Right cardiac atrium (tissue), 5 donors: ENCODE measurements around the gene ZNF791. TPM values are rescaled to one million over a fixed set of nuclear protein-coding genes. Genes with fewer than 3 reads are reported as not detected.
"Not testable (repeated sequence)": the region's sequence is repeated elsewhere in the genome, so short reads cannot be mapped to it uniquely, and the experiment has no call there.

Experiments used
- ATAC-seq, 2 donors: fragments of 200-7000 bp; cut with Tn5 transposase; one replicate each; pipeline versions ENCODE4 v1.8.0 to v1.9.1; 2020; ENCODE audit warnings: moderate library complexity in 2 of 2, mild to moderate bottlenecking in 1 of 2
- DNase-seq, 3 donors: peaks; one replicate each; pipeline ENCODE4 v3.0.0-alpha.2; 2020
- H3K27ac ChIP-seq: one replicate; pipeline ENCODE4 v1.5.1; 2013; ENCODE audit warnings: mild to moderate bottlenecking, low read length, control low read depth, moderate library complexity
- H3K27me3 ChIP-seq: one replicate; pipeline ENCODE4 v1.6.1; 2013; ENCODE audit not compliant: control insufficient read depth, insufficient read depth
- H3K4me1 ChIP-seq: one replicate; pipeline ENCODE4 v1.6.1; 2013; ENCODE audit warnings: low read length; ENCODE audit not compliant: control insufficient read depth, insufficient read depth
- H3K4me3 ChIP-seq: one replicate; pipeline ENCODE4 v1.5.1; 2013; ENCODE audit warnings: low read length, control low read depth
- H3K9me3 ChIP-seq: one replicate; pipeline ENCODE4 v1.6.1; 2013; ENCODE audit warnings: low read length; ENCODE audit not compliant: control insufficient read depth
- WGBS: extraction: QIAGEN DNeasy Blood & Tissue Kit; methylation state at CpG from one replicate; pipeline ENCODE4 v1.1.7; 2013; 5-methylcytosine and 5-hydroxymethylcytosine counted together
- intact Hi-C, 4 donors: fragments of 100-400 bp; cut with DNase I; formaldehyde crosslinking; loops; one replicate each; pipeline versions ENCODE4 v1.11.0 to v1.14.0; 2022 to 2023
- long read RNA-seq, 4 donors: library from polyadenylated mRNA; unstranded; transcript quantifications; one replicate each; pipeline ENCODE4 v2.0.0, GENCODE V29; 2020 to 2021
- polyA plus RNA-seq: library from polyadenylated mRNA; stranded (reverse); fragments of 200-250 nt; gene quantifications from one replicate; pipeline ENCODE4 v1.2.3, GENCODE V29; 2013
- total RNA-seq, 4 donors: library from RNA; stranded (reverse); fragmentation: NEBNext Ultra II Directional; extraction: Animal tissue kit (Norgen Biotek cat#: 25700); gene quantifications; one replicate each; pipeline ENCODE4 v1.2.1, GENCODE V29; 2021
- donor health status: healthy with polysubstance abuse.
- donor health status: DM: no; HTN: yes; CAD: no.
- donor health status: DM: no; HTN: no; CAD: no.
- donor health status: DM: no; HTN: yes; CAD: no; lungs with severe emphysema.
- donor health status: DM: yes; HTN: yes; CAD: no.

Gene ZNF791
- total RNA-seq (10 to 100 TPM; 19.8 to 26.7 (median 20.9) TPM), polyA plus RNA-seq (6.8 TPM)
- long read RNA-seq, donor 1, full-length matches to known transcripts = 13 of 21 reads
- long read RNA-seq, donor 1, partial matches to known transcripts = 1 of 21 reads
- long read RNA-seq, donor 1, other reads (novel, unspliced or antisense) = 7 of 21 reads
- long read RNA-seq, donor 2, full-length matches to known transcripts = 4 of 5 reads
- long read RNA-seq, donor 2, partial matches to known transcripts = 0 of 5 reads
- long read RNA-seq, donor 2, other reads (novel, unspliced or antisense) = 1 of 5 reads
- long read RNA-seq, donor 3, full-length matches to known transcripts = 48 of 49 reads
- long read RNA-seq, donor 3, partial matches to known transcripts = 0 of 49 reads
- long read RNA-seq, donor 3, other reads (novel, unspliced or antisense) = 1 of 49 reads
- long read RNA-seq, donor 4, full-length matches to known transcripts = 9 of 11 reads
- long read RNA-seq, donor 4, partial matches to known transcripts = 0 of 11 reads
- long read RNA-seq, donor 4, other reads (novel, unspliced or antisense) = 2 of 11 reads

DNA sequence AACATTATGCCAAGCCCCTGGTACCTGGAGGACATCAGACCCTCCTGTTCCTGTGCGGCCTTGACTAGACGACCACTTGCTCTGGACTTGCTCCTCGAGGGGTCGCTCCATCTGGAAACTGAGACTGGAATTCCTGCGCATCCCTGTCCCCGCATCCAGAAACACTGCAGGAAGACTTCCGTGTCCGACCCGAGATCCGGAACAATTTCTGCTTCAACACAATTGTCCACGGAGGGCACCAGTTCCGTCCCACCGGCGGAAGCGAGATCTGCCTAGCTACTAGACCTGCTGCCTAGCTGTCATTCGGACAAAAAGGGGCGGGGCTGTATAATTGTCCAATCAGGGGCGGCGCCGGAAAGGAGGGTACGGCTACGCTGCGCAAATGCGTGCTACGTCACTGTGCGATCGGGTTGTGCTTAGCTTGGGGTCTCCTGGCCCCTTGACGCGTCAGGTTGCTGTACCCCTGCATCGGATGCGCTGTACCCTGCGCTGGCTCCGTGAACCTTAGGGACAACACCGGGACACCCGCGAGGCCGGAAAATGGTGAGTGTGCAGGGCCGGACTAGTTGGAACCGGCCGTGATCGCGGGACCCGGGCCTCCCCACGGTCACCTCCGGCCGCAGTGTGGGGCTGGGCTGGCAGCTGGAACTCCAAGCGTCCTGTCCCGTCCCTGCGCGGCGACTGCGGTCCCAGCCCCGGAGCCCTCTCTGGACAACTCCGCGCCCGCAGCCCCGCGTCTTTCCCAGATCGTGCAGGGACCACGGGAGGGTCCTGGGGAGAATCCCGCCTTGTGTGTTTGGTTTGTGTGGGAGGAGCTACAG is at the start of gene ZNF791, which contains the start of gene ZNF490:
TSS of gene ZNF791 (plus strand) at position 381 of the 821 bp plus-strand sequence. CDS start at position 541, 160 bp downstream.
TSS of gene ZNF490 (minus strand) at position 274 of the 821 bp plus-strand sequence. CDS start at position 141, 133 bp downstream.
- intact Hi-C loops = no loop called here
- Histone ChIP-seq H3K27ac (peak within 1 kb of the TSS; percentile 95), H3K9me3 (no peaks in the 10 kb centered on the region), H3K27me3 (no peaks in the 10 kb centered on the region), H3K4me1 (no peaks in the 10 kb centered on the region), H3K4me3 (peak within 1 kb of the TSS; percentile 65)
- under 1% methylated on average over 61 of the region's 61 CpGs for WGBS
- DNase-seq (peak; percentile 98 to 99 (median 99)), ATAC-seq (peak; percentile 99 to 100)

GRCh38 chr19:12564016-12564664 is 46.6 kb upstream of the ZNF791 start:
- H3K9me3 ChIP-seq = no peaks in the 10 kb centered on the region
- no peak overlapping the region for H3K27ac ChIP-seq
- H3K4me1 ChIP-seq = no peaks in the 10 kb centered on the region
- no peaks in the 10 kb centered on the region for H3K27me3 ChIP-seq
- no peak overlapping the region for H3K4me3 ChIP-seq
- intact Hi-C loops = loop anchor here in 1 of 4 donors (10.0 kb wide), 1 partner anchor 101 kb away; the partner anchor contains the start of genes MAN2B1 and WDR83
- peak; percentile 86 to 96 (median 96) for DNase-seq
- 19% methylated on average over 19 of the region's 19 CpGs for WGBS
- ATAC-seq = peak; percentile 82 to 94

- H3K4me1 ChIP-seq, H3K9me3 ChIP-seq, H3K4me3 ChIP-seq, H3K27ac ChIP-seq, ATAC-seq, H3K27me3 ChIP-seq, DNase-seq: not testable (repeated sequence)
- 94% methylated on average over 5 of the region's 5 CpGs for WGBS
- intact Hi-C loops = loop anchor here in 1 of 4 donors (10.0 kb wide), 1 partner anchor 98 kb away; the partner anchor contains the start of genes MAN2B1 and WDR83
Observed at GRCh38 chr19:12566380-12566779, 44.3 kb upstream of the ZNF791 start.

- intact Hi-C loops = loop anchor here in 1 of 4 donors (10.0 kb wide), 1 partner anchor 97 kb away; the partner anchor contains the start of genes MAN2B1 and WDR83
- H3K27me3 ChIP-seq = no peaks in the 10 kb centered on the region
Observed at GRCh38 chr19:12567951-12568350, 42.8 kb upstream of the ZNF791 start.

GRCh38 chr19:12574036-12574435 is 36.7 kb upstream of the ZNF791 start:
- ATAC-seq = no peak
- intact Hi-C loops = no loop called here
- no peak overlapping the region for H3K27ac ChIP-seq
- 67% methylated on average over 7 of the region's 7 CpGs for WGBS
- H3K4me1 ChIP-seq = no peaks in the 10 kb centered on the region
- no peak overlapping the region for H3K4me3 ChIP-seq
- no peak for DNase-seq
- H3K9me3 ChIP-seq = no peaks in the 10 kb centered on the region
- no peaks in the 10 kb centered on the region for H3K27me3 ChIP-seq

More at GRCh38 chr19:12567951-12568350, 42.8 kb upstream of the ZNF791 start:
- 85% methylated on average over 4 of the region's 4 CpGs for WGBS
- Histone ChIP-seq H3K4me1 (no peaks in the 10 kb centered on the region), H3K27ac (no peak overlapping the region), H3K9me3 (no peaks in the 10 kb centered on the region), H3K4me3 (no peak overlapping the region)
- ATAC-seq (no peak), DNase-seq (no peak)

GRCh38 chr19:12578641-12579040 is 32.1 kb upstream of the ZNF791 start:
- intact Hi-C loops = no loop called here
- H3K4me1 ChIP-seq = no peaks in the 10 kb centered on the region
- WGBS = 94% methylated on average over 10 of the region's 10 CpGs
- H3K27me3 ChIP-seq = no peaks in the 10 kb centered on the region
- H3K4me3 ChIP-seq = no peak overlapping the region
- ATAC-seq (no peak), DNase-seq (no peak)
- H3K9me3 ChIP-seq = peaks cover 4% of the 10 kb centered on the region
- H3K27ac ChIP-seq = no peak overlapping the region

- ATAC-seq = no peak
- DNase-seq = no peak
- H3K4me3 ChIP-seq = no peak overlapping the region
- H3K27me3 ChIP-seq = no peaks in the 10 kb centered on the region
- no peaks in the 10 kb centered on the region for H3K4me1 ChIP-seq
- peaks cover 4% of the 10 kb centered on the region for H3K9me3 ChIP-seq
- no peak overlapping the region for H3K27ac ChIP-seq
- intact Hi-C loops = no loop called here
- WGBS = 94% methylated on average over 11 of the region's 11 CpGs
Observed at GRCh38 chr19:12580180-12580694, 30.5 kb upstream of the ZNF791 start.

DNA sequence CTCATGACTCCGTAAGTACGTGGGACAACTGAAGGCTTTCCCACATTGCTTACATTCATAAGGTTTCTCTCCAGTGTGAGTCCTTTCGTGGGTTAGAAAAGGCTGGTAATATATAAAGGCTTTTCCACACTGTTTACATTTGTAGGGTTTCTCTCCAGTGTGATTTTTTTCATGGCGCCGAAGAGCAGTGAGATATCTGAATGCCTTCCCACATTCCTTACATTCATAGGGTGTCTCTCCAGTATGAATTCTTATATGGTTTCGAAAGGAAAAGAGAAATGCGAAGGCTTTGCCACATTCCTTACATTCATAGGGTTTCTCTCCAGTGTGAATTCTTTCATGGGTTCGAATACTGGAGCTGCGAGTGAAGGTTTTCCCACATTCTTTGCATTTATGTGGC is 29.6 kb upstream of the ZNF791 start:
- WGBS = 96% methylated on average over 9 of the region's 9 CpGs
- intact Hi-C loops = no loop called here
- H3K4me1 ChIP-seq = no peaks in the 10 kb centered on the region
- H3K27me3 ChIP-seq = no peaks in the 10 kb centered on the region
- DNase-seq = no peak
- no peak overlapping the region for H3K4me3 ChIP-seq
- no peak overlapping the region for H3K27ac ChIP-seq
- no peak for ATAC-seq
- peaks cover 4% of the 10 kb centered on the region for H3K9me3 ChIP-seq

DNA sequence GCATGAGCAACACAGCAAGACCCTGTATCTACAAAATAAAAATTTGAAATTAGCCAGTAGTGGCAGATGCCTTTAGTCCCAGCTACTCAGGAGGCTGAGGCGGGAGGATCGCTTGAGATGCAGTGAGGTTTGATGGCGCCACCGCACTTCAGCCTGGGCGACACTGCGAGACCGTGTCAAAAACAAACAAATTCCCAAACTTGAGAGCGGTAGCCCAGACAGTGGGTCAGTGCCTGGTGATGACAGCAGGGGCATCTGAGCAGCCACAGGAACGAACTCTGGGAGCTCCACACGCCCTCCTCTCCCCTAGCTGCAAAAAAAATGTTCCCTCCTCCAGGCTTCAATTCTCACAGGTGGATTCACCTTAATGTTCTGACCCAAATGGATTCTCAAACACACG is 14.2 kb upstream of the ZNF791 start:
- Histone ChIP-seq H3K9me3 (no peaks in the 10 kb centered on the region), H3K27me3 (no peaks in the 10 kb centered on the region), H3K4me3 (no peak overlapping the region), H3K27ac (no peak overlapping the region), H3K4me1 (no peaks in the 10 kb centered on the region)
- DNase-seq (no peak), ATAC-seq (no peak)
- WGBS = 87% methylated on average over 11 of the region's 11 CpGs
- intact Hi-C loops = no loop called here

DNA sequence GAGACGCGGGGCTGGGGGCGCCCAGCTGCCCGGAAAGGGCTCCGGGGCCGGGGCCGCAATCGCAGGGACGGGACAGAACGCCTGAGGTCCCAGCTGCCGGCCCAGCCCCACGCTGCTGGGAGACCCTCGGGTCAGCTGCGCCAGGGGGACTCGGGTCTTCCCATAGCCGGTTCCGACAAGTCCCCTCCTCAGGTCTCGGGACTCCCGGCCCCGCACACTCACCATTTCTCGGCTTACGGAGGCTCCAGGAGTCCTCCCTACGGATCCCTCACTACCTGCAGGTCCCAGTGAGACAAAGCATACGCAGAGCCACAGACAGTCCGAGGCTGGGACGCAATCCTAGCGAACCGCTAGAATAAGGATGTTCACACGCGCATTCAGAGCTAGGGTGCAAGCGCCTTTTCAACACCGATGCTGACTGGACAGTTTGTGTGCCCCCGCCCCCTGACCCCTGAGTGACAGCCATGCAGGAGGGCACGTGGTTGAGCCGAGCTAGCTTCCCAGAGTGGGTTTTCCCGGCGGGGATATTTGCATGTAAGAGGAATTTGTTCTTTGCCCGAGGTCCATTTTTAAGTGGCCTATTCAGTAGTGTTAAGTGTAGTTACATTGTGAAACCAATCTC is 13.7 kb upstream of the ZNF791 start:
- intact Hi-C loops = no loop called here
- DNase-seq (peak in 1 of 3 donors; percentile 53), ATAC-seq (peak; percentile 49 to 54)
- Histone ChIP-seq H3K9me3 (no peaks in the 10 kb centered on the region), H3K4me3 (no peak overlapping the region), H3K27ac (no peak overlapping the region), H3K27me3 (no peaks in the 10 kb centered on the region), H3K4me1 (no peaks in the 10 kb centered on the region)
- WGBS = 59% methylated on average over 38 of the region's 38 CpGs
